Stomach (tissue), 19 donors: ENCODE results near the gene CDC27. TPM values are rescaled to one million over a fixed set of nuclear protein-coding genes. Genes with fewer than 3 reads are reported as not detected.

Experiments used
- DNase-seq, 2 donors: peaks; one replicate each; pipeline versions ENCODE4 v3.0.0 to v3.0.0-alpha.2; 2013 to 2019
- H3K27ac ChIP-seq, 5 donors: fragments of 200-600 bp in 4 of 5; sonication (generic) in 4 of 5; one replicate each; pipeline ENCODE4 v1.5.1; 2013 to 2019; ENCODE audit warnings: mild to moderate bottlenecking in 1 of 5, moderate library complexity in 1 of 5
- H3K27me3 ChIP-seq, 3 donors: fragments of 200-600 bp; sonication (generic); one replicate each; pipeline ENCODE4 v1.5.1; 2017 to 2019; ENCODE audit warnings: mixed run types in 1 of 3
- H3K36me3 ChIP-seq, 4 donors: fragments of 200-600 bp; sonication (generic); 1 replicate in 3 of 4; 2 replicates in 1 of 4; pipeline ENCODE4 v1.5.1; 2016 to 2019
- H3K4me1 ChIP-seq, 4 donors: fragments of 200-600 bp; sonication (generic); one replicate each; pipeline ENCODE4 v1.5.1; 2016 to 2019
- H3K4me3 ChIP-seq, 4 donors: fragments of 200-600 bp; sonication (generic) in 3 of 4; one replicate each; pipeline ENCODE4 v1.5.1; 2016 to 2019; ENCODE audit warnings: mild to moderate bottlenecking in 1 of 4
- H3K9me3 ChIP-seq, 4 donors: fragments of 200-600 bp; sonication (generic); one replicate each; pipeline ENCODE4 v1.5.1; 2016 to 2019
- CTCF ChIP-seq, 7 experiments: fragments of 450-650 bp in 4 of 7; fragments of 200-600 bp in 3 of 7; sonication (generic) in 3 of 7; IDR thresholded peaks; one replicate each; pipeline ENCODE4 v1.5.1; 2016 to 2019; ENCODE audit warnings: antibody characterized with exemption in 7 of 7, control low read depth in 2 of 7, mild to moderate bottlenecking in 1 of 7
- EP300 ChIP-seq: sonication (generic); formaldehyde crosslinking; IDR thresholded peaks from one replicate; pipeline ENCODE4 v1.6.1; 2017; ENCODE audit warnings: antibody characterized with exemption
- POLR2A ChIP-seq, 4 donors: fragments of 450-650 bp; IDR thresholded peaks; one replicate each; pipeline ENCODE4 v1.6.1; 2016; ENCODE audit warnings: antibody characterized with exemption in 4 of 4, control low read depth in 2 of 4, mild to moderate bottlenecking in 1 of 4, moderate library complexity in 1 of 4
- POLR2AphosphoS5 ChIP-seq, 3 donors: sonication (generic); formaldehyde crosslinking; IDR thresholded peaks; one replicate each; pipeline ENCODE4 v1.6.1; 2016; ENCODE audit warnings: antibody characterized with exemption in 3 of 3
- WGBS, 5 donors: extraction: QIAGEN DNeasy Blood & Tissue Kit in 3 of 5; methylation state at CpG; one replicate each; pipeline versions ENCODE4 v1.1.5 to v1.1.7; 2013 to 2018; 5-methylcytosine and 5-hydroxymethylcytosine counted together
- intact Hi-C: fragments of 100-400 bp; cut with DNase I; formaldehyde crosslinking; loops from one replicate; pipeline ENCODE4 v1.15.1; 2023; ENCODE audit warnings: low total_unique reads
- long read RNA-seq, 10 donors: transcript quantifications; one replicate each; lab custom pipeline, GENCODE V29; 2026
- polyA plus RNA-seq, 3 donors: library from polyadenylated mRNA; stranded (reverse); fragments of 200-250 nt; gene quantifications; one replicate each; pipeline ENCODE4 v1.2.3, GENCODE V29; 2013
- total RNA-seq, 5 donors: library from RNA; depleted of rRNA; stranded (reverse); fragments of >200 nt; gene quantifications; one replicate each; pipeline versions ENCODE4 v1.1.0 to v1.2.3, GENCODE V29; 2014 to 2016
- donor health status: healthy with polysubstance abuse.
- donor health status: Bipolar disorder and iron deficiency.
- donor health status: healthy.

The CDC27 gene
- total RNA-seq (100 to 1,000 TPM in 1 of 5 donors, 10 to 100 TPM in 3, 1 to 10 TPM in 1; 3.2 to 104 (median 75.9) TPM), polyA plus RNA-seq (10 to 100 TPM in 2 of 3 donors, 1 to 10 TPM in 1; 7.7 to 17.7 (median 15.4) TPM)
- long read RNA-seq, donor 1, partial matches to known transcripts: 12 of 21 reads
- long read RNA-seq, donor 1, other reads (novel, unspliced or antisense): 9 of 21 reads
- long read RNA-seq, donor 2: 0 reads
- long read RNA-seq, donor 3: 0 reads
- long read RNA-seq, donor 4: 0 reads
- long read RNA-seq, donor 5: 0 reads
- long read RNA-seq, donor 6, partial matches to known transcripts: 74 of 74 reads
- long read RNA-seq, donor 6, other reads (novel, unspliced or antisense): 0 of 74 reads
- long read RNA-seq, donor 7: 0 reads
- long read RNA-seq, donor 8, partial matches to known transcripts: 0 of 1 reads
- long read RNA-seq, donor 8, other reads (novel, unspliced or antisense): 0 of 1 reads
- long read RNA-seq, donor 9: 0 reads
- long read RNA-seq, donor 10, partial matches to known transcripts: 0 of 1 reads
- long read RNA-seq, donor 10, other reads (novel, unspliced or antisense): 0 of 1 reads

DNA sequence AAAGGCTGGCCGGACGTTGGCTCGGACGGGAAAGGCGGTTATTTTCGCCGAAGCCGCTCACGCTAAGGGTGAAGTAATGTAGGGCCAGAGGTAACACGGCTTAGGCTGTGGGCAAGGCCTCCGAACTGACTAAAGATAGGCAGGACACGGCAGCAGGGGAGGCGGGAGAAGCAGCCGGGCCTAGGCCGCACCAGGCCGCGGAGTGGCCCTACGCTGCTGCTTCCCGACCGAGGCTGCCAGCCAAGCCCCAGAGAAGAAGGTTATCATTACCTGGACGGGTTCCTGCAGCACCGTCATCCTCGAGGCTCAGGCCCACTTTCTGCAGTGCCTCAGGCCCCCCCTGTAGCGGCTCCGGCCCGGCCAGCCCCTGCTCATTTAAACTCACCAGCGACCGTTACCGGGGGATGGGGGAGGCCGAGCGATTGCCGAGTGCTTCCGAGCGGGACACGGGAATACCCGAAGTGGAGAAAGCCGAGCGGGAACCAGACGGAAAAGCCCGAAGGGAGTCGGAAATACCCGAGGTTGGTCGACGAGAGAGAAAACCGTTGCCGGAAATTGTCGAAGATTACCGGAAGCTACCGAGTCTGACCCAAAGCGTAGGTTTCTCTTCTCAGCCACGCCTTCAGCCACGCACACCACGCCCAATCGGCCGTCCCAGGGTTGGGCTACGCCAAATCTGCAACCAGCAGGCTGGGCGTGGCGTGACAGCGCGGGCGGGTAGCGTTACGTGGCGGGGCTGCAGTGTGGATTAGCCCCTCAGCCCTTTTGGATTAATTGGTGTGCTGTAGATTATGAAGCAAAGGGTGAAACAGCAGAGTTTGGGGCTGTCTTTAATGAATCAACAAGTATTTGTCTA lies at the start of gene CDC27:
CDC27 (minus strand) TSS at position 420 of the 856 bp plus-strand sequence; CDS start at position 297, 123 bp downstream.
- 0 to 1% (median 0%) methylated on average over 53 to 64 of the region's 64 CpGs for WGBS, 5 donors
- intact Hi-C loops: no loop called here
- peak; percentile 100 for DNase-seq
- Histone ChIP-seq H3K9me3 (no peaks in the 10 kb centered on the region), H3K27me3 (no peaks in the 10 kb centered on the region), H3K4me1 (peaks cover 23 to 50% (median 37%) of the 10 kb centered on the region in 4 donors), H3K4me3 (peak within 1 kb of the TSS; percentile 64 to 83 (median 73)), H3K36me3 (no peaks in the 10 kb centered on the region), H3K27ac (peak within 1 kb of the TSS; percentile 91 to 98 (median 94))
- TF ChIP-seq POLR2AphosphoS5 (IDR thresholded peaks at IDR 0.05) (peak; percentile 37 to 75 (median 72)), POLR2A (IDR thresholded peaks at IDR 0.05) (no peak)

DNA sequence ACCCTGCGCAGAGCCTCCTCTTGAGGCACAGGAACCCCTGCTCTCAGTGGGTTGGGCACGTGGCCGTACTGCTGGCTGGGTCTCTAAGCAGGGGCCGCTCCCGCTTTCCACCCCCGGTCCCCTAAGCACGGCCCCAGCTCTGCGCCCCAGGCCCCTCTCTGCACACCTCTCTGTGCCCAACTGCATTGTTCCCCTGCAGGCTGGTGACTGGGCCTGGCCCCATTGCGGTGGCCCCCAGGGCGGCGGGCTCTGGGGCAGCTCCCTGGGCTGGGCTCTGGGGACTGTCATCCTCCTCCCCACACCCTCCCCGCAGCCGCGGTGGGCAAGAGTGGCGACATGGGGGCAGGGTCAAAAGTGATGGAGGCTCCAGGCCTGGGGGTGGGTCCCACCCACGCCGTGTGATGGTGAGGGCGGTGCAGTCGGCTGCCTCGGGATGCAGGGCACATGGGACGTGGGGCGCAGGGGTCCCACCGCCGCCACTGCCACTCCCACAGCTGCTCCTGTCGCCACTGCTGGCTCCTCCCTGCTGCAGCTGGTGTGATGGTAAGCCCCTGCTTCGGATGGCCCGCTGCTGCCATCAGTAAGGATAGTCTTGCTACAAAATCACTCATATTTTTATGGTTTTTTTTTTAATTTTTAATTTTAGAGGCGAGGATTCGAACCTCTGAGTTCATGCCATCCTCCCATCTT lies 49.4 kb upstream of the CDC27 start:
- no peaks in the 10 kb centered on the region for H3K36me3 ChIP-seq
- H3K4me1 ChIP-seq: peaks cover 6 to 21% (median 12%) of the 10 kb centered on the region in 4 donors
- H3K9me3 ChIP-seq: peaks cover 0 to 8% (median 0%) of the 10 kb centered on the region in 4 donors
- DNase-seq: no peak
- TF ChIP-seq POLR2AphosphoS5 (IDR thresholded peaks at IDR 0.05) (no peak), CTCF (IDR thresholded peaks at IDR 0.05) (no peak), EP300 (no peak), POLR2A (IDR thresholded peaks at IDR 0.05) (no peak)
- H3K27me3 ChIP-seq: no peaks in the 10 kb centered on the region
- H3K27ac ChIP-seq: no peak overlapping the region
- H3K4me3 ChIP-seq: no peak overlapping the region
- intact Hi-C loops: loop anchor here (5.0 kb wide), 1 partner anchor 74 kb away; no protein-coding TSS in a partner anchor
- 85 to 94% (median 92%) methylated on average over 12 to 29 of the region's 29 CpGs for WGBS, 5 donors

GRCh38 chr17:47237841-47238240 lies 48.7 kb upstream of the CDC27 start:
- no peak for DNase-seq
- peaks cover 6 to 21% (median 12%) of the 10 kb centered on the region in 4 donors for H3K4me1 ChIP-seq
- 91 to 97% (median 93%) methylated on average over 3 to 7 of the region's 7 CpGs for WGBS, 5 donors
- H3K9me3 ChIP-seq: peaks cover 0 to 8% (median 0%) of the 10 kb centered on the region in 4 donors
- no peak overlapping the region for H3K4me3 ChIP-seq
- no peaks in the 10 kb centered on the region for H3K27me3 ChIP-seq
- H3K27ac ChIP-seq: no peak overlapping the region
- TF ChIP-seq POLR2A (IDR thresholded peaks at IDR 0.05) (no peak), EP300 (no peak), CTCF (IDR thresholded peaks at IDR 0.05) (no peak), POLR2AphosphoS5 (IDR thresholded peaks at IDR 0.05) (no peak)
- intact Hi-C loops: loop anchor here (5.0 kb wide), 1 partner anchor 74 kb away; no protein-coding TSS in a partner anchor
- H3K36me3 ChIP-seq: no peaks in the 10 kb centered on the region

DNA sequence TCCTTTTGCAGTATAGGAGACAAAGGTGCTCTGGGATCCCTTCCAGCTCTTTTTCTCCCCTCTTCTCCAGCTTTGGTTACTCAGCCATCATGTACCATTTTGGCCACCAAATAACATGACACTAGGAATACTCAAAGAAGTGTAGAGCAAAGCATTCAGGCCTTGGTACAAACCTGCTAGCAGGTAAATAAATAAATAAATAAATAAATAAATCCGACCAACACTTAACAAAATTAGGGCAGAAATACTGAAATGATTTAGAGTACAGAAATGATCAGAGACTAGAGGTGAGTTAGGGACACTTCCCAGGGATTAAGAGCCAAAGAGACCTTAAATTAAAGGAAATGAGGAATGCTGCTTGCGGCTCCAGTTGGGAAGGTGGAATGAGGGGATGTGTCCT lies 46.8 kb upstream of the CDC27 start:
- no peak overlapping the region for H3K27ac ChIP-seq
- no peaks in the 10 kb centered on the region for H3K36me3 ChIP-seq
- no peak for DNase-seq
- no peak overlapping the region for H3K4me3 ChIP-seq
- no peak for TF ChIP-seq EP300
- TF ChIP-seq POLR2A (IDR thresholded peaks at IDR 0.05): no peak
- no peak for TF ChIP-seq CTCF (IDR thresholded peaks at IDR 0.05)
- TF ChIP-seq POLR2AphosphoS5 (IDR thresholded peaks at IDR 0.05): no peak
- peaks cover 6 to 20% (median 12%) of the 10 kb centered on the region in 4 donors for H3K4me1 ChIP-seq
- intact Hi-C loops: loop anchor here (5.0 kb wide), 1 partner anchor 76 kb away; no protein-coding TSS in a partner anchor
- WGBS, 5 donors: 94 to 100% (median 94%) methylated on average over 2 of the region's 2 CpGs
- no peaks in the 10 kb centered on the region for H3K27me3 ChIP-seq
- H3K9me3 ChIP-seq: peaks cover 0 to 8% (median 0%) of the 10 kb centered on the region in 4 donors
